ENCODE results near the gene SLCO3A1. TPM values are rescaled to one million over a fixed set of nuclear protein-coding genes. Genes with fewer than 3 reads are reported as not detected.

The SLCO3A1 gene
- total RNA-seq, 3 donors from 2014 or later = 13.4 to 23.8 (median 14.3) TPM

DNA sequence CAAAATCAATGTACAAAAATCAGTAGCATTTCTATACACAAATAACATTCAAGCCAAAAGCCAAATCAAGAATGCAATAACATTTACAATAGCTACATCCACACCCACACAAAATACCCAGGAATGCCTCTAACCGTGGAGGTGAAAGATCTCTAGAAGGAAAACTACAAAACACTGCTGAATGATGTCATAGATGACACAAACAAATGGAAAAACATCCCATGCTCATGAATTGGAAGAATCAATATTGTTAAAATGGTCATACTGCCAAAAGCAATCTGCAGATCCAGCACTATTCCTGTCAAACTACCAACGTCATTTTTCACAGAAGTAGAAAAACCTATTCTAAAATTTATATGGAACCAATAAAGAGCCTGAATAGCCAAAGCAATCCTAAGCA lies 143.7 kb downstream of the SLCO3A1 start:
- Histone ChIP-seq H3K4me3 (no peak overlapping the region), H3K4me1 (ENCODE audit: low read depth) (no peaks in the 10 kb centered on the region), H3K9me3 (no peaks in the 10 kb centered on the region), H3K36me3 (ENCODE audit: low read depth) (no peaks in the 10 kb centered on the region)
- ATAC-seq (no peak), DNase-seq (no peak)
- intact Hi-C loops (cut with DNase I, micrococcal nuclease) = no loop called here
- TF ChIP-seq, protein P1, sequence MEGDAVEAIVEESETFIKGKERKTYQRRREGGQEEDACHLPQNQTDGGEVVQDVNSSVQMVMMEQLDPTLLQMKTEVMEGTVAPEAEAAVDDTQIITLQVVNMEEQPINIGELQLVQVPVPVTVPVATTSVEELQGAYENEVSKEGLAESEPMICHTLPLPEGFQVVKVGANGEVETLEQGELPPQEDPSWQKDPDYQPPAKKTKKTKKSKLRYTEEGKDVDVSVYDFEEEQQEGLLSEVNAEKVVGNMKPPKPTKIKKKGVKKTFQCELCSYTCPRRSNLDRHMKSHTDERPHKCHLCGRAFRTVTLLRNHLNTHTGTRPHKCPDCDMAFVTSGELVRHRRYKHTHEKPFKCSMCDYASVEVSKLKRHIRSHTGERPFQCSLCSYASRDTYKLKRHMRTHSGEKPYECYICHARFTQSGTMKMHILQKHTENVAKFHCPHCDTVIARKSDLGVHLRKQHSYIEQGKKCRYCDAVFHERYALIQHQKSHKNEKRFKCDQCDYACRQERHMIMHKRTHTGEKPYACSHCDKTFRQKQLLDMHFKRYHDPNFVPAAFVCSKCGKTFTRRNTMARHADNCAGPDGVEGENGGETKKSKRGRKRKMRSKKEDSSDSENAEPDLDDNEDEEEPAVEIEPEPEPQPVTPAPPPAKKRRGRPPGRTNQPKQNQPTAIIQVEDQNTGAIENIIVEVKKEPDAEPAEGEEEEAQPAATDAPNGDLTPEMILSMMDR (IDR thresholded peaks at IDR 0.05) = no peak

DNA sequence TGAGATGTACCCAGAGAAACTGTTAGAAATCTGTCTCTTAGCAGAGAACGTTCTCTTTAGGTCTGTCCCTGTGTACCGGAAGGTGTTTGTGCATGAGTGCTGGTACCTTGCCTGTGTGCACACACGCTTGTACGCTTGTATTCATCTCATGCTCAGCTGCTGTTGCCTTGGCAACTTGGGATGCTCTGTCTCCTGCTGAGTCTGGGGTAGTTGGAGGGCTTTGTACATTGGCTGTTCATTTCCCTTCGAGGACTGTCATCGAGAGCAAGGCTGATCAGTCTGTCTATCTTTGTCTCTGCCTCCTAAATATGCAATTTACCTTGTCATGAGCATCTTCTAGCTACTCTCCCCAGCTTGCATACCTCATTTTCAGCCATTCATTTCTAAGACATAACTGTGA lies 147.2 kb downstream of the SLCO3A1 start:
- Histone ChIP-seq H3K4me3 (no peak overlapping the region), H3K9me3 (no peaks in the 10 kb centered on the region), H3K4me1 (ENCODE audit: low read depth) (peaks cover under 1% of the 10 kb centered on the region), H3K36me3 (ENCODE audit: low read depth) (no peaks in the 10 kb centered on the region)
- intact Hi-C loops (cut with DNase I, micrococcal nuclease) = no loop called here
- no peak for ATAC-seq
- DNase-seq = no peak
- TF ChIP-seq, protein P1 (IDR thresholded peaks at IDR 0.05) = no peak

DNA sequence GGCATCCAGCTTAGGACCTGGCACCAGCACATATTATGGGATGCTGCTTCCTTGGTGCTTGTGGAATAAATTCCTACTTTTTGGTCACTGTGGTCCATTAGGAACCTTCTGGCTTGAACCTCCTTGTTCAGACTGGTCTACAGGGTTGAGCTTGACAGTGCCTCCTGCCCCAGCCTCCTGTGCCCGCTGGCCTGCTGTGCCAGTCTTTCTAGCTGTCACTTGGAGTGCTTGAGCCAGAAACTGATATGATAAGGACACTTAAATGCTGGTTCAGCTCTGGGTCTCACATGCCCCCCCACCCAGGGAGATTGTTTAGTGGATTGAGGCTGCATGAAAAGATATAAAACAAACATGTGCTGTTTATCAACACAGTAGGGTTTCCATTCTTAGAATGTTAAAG lies 147.8 kb downstream of the SLCO3A1 start:
- Histone ChIP-seq H3K9me3 (no peaks in the 10 kb centered on the region), H3K4me1 (ENCODE audit: low read depth) (peaks cover 6% of the 10 kb centered on the region), H3K36me3 (ENCODE audit: low read depth) (no peaks in the 10 kb centered on the region), H3K4me3 (no peak overlapping the region)
- DNase-seq = no peak
- TF ChIP-seq, protein P1 (IDR thresholded peaks at IDR 0.05) = no peak
- intact Hi-C loops (cut with DNase I, micrococcal nuclease) = no loop called here
- ATAC-seq = no peak

DNA sequence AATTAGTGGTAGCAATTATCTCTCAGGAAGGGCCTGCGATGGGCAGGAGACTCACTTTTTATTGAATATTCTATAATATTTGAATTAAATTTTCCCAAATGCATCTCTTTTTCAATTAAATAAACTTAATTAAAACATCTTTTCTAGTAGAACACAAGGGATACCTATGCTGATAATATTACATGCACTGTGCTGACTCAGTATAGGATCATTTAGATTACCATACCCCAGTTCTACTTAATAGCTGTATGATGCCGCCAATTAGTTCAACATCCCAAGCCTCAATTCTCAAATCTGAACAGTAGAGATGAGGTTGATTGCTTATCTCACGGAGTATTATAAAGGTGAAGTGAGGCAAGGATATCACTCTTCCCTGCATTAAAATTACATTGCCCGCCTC lies 149.2 kb downstream of the SLCO3A1 start:
- TF ChIP-seq, protein P1 (IDR thresholded peaks at IDR 0.05) = no peak
- intact Hi-C loops (cut with DNase I, micrococcal nuclease) = no loop called here
- Histone ChIP-seq H3K4me3 (no peak overlapping the region), H3K4me1 (ENCODE audit: low read depth) (peaks cover 9% of the 10 kb centered on the region), H3K9me3 (no peaks in the 10 kb centered on the region), H3K36me3 (ENCODE audit: low read depth) (no peaks in the 10 kb centered on the region)
- ATAC-seq (no peak), DNase-seq (no peak)

DNA sequence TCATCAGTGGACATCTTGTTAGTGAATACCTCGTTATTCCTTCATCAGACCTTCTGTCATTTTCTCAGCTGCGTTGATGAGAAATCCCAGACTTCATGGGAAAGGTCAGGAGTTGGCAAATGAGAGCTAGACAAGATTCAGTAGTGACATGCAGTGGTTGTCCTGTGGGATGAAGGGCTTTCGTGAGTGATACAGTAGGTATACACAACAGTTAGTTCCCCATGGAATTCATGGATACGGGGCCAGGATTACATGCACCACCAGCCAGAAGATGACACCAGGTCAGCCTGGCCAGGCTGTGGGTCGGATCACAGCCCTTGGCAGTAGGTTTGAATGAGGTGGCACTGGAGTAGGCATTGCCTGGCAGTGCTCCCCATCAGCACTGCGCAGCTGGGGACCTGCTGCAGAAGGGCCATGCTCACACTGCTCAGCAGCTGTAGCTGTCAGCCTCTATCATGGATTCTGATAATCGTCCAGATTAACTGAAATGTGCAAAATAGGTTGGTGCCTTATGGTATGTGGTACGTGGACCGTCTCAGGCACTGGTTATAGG lies 150.1 kb downstream of the SLCO3A1 start:
- intact Hi-C loops (cut with DNase I, micrococcal nuclease) = no loop called here
- no peak for ATAC-seq
- Histone ChIP-seq H3K4me1 (ENCODE audit: low read depth) (peaks cover 9% of the 10 kb centered on the region), H3K9me3 (no peaks in the 10 kb centered on the region), H3K4me3 (no peak overlapping the region), H3K36me3 (ENCODE audit: low read depth) (no peaks in the 10 kb centered on the region)
- TF ChIP-seq, protein P1 (IDR thresholded peaks at IDR 0.05) = no peak
- no peak for DNase-seq

DNA sequence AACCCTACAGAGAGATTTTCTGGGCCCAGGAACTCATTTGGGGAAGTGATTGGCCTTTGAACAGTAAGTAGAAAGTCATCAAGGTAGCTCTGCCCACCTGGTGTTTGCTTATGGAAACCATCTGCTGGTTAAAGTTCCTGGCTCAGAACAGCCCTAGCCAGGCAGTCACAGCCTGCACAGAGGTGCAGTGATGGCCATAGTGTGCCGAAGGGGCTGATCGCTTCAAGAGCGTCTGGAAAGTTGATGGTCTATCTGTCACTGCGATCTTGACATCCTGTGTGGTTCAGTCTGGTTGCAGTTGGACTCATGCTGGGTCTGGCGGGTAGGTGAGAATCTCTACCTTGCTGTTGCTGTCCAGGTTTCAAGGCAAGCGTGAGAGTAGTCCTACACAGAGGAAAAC lies 151.6 kb downstream of the SLCO3A1 start:
- H3K4me3 ChIP-seq = no peak overlapping the region
- H3K4me1 ChIP-seq (ENCODE audit: low read depth) = peaks cover 16% of the 10 kb centered on the region
- intact Hi-C loops (cut with DNase I, micrococcal nuclease) = no loop called here
- TF ChIP-seq, protein P1 (IDR thresholded peaks at IDR 0.05) = no peak
- H3K36me3 ChIP-seq (ENCODE audit: low read depth) = no peaks in the 10 kb centered on the region
- H3K9me3 ChIP-seq = no peaks in the 10 kb centered on the region
- ATAC-seq (peak; percentile 85), DNase-seq (peak in 2 of 3 donors; percentile 39 to 41)

Data from mucosa of descending colon (tissue), 3 donors.